HUES64 (cell line): ENCODE results near the gene ATG4A. TPM values are rescaled to one million over a fixed set of nuclear protein-coding genes. Genes with fewer than 3 reads are reported as not detected.
A peak's percentile ranks its signal among the peaks of the same experiment; 100 is the strongest.

Experiments used
- H3K27ac ChIP-seq: 2 replicates; pipeline ENCODE4 v1.7.0; 2013; ENCODE audit warnings: low read depth, low read length, inconsistent platforms
- H3K27me3 ChIP-seq: 2 replicates; pipeline ENCODE4 v1.6.1; 2013; ENCODE audit warnings: mild to moderate bottlenecking, low read length; ENCODE audit not compliant: insufficient read depth
- H3K36me3 ChIP-seq: 2 replicates; pipeline ENCODE4 v1.6.1; 2013; ENCODE audit warnings: mild to moderate bottlenecking, low read length; ENCODE audit not compliant: insufficient read depth
- H3K4me1 ChIP-seq: 2 replicates; pipeline ENCODE4 v1.6.1; 2013; ENCODE audit warnings: mild to moderate bottlenecking, low read length, moderate library complexity; ENCODE audit not compliant: insufficient read depth
- H3K4me3 ChIP-seq: 2 replicates; pipeline ENCODE4 v1.5.1; 2013; ENCODE audit warnings: mild to moderate bottlenecking, low read length, moderate library complexity
- H3K9ac ChIP-seq: 2 replicates; pipeline ENCODE4 v1.6.1; 2013; ENCODE audit warnings: mild to moderate bottlenecking, low read depth, low read length
- H3K9me3 ChIP-seq: 2 replicates; pipeline ENCODE4 v1.6.1; 2013; ENCODE audit warnings: low read depth, low read length; ENCODE audit not compliant: insufficient read depth
- WGBS: fragments of 150-250, 120-280 bp; methylation state at CpG from one replicate; pipeline ENCODE4 v1.1.7; 2013; ENCODE audit warnings: missing lambda C conversion rate; 5-methylcytosine and 5-hydroxymethylcytosine counted together
- polyA plus RNA-seq, 2 experiments: library from polyadenylated mRNA; stranded (reverse); fragments of 50-300 nt; gene quantifications; one replicate each; pipeline ENCODE4 v1.2.3, GENCODE V29; 2013

ATG4A gene, protein sequence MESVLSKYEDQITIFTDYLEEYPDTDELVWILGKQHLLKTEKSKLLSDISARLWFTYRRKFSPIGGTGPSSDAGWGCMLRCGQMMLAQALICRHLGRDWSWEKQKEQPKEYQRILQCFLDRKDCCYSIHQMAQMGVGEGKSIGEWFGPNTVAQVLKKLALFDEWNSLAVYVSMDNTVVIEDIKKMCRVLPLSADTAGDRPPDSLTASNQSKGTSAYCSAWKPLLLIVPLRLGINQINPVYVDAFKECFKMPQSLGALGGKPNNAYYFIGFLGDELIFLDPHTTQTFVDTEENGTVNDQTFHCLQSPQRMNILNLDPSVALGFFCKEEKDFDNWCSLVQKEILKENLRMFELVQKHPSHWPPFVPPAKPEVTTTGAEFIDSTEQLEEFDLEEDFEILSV
- polyA plus RNA-seq (2013, experiment 1 of 2) = 2.3 TPM
- 2.0 TPM for polyA plus RNA-seq (2013, experiment 2 of 2)

- Histone ChIP-seq H3K4me1 (no peaks in the 10 kb centered on the region; the same call in 1 of the 2 replicates), H3K27ac (peak within 1 kb of the TSS; percentile 85), H3K9ac (peak within 1 kb of the TSS; percentile 89), H3K9me3 (no peaks in the 10 kb centered on the region), H3K27me3 (no peaks in the 10 kb centered on the region), H3K36me3 (peaks cover 21% of the 10 kb centered on the region), H3K4me3 (peak within 1 kb of the TSS; percentile 97)
- under 1% methylated on average over 47 of the region's 47 CpGs for WGBS
Measured at GRCh38 chrX:108091264-108091877, at the start of gene ATG4A, which contains the start of gene PSMD10. Gene ATG4A, plus strand, starts transcription at chrX:108091778. Its CDS starts 49 bp downstream, at chrX:108091827. Gene PSMD10, minus strand, starts transcription at chrX:108091542. Its CDS starts 22 bp downstream, at chrX:108091520.

DNA sequence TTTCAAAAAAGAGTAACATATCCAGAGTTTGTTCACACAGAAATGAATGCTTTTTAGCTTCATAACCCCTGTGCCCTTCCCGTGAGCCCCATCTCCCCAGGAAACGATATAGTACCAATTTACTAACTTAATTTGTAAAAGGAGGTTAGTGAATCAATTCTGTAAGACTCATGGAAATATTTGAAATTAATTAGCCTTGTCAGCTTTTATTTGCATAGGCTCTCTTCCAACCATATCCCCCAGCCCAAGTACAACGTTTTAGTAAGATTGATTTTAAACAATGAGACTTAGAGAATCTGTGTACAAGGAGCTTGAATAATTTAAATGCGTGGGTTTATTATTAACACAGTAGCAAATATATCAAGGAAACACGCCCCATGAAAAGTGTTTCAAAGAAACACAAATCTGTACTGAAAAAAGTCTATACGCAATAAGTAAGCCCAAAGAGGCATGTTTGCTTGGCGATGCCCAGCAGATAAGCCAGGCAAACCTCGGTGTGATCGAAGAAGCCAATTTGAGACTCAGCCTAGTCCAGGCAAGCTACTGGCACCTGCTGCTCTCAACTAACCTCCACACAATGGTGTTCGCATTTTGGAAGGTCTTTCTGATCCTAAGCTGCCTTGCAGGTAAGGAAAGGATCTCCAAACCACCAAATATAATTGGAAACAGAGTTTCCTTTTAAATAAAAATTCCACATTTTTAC, 46.9 kb upstream of the ATG4A start, which contains the start of gene VSIG1:
VSIG1 (plus strand) TSS at position 512 of the 703 bp plus-strand sequence; CDS start at position 578, 66 bp downstream.
- 95% methylated on average over 6 of the region's 10 CpGs for WGBS
- H3K9ac ChIP-seq = no peak within 1 kb of the TSS
- no peaks in the 10 kb centered on the region for H3K27me3 ChIP-seq
- no peaks in the 10 kb centered on the region for H3K4me1 ChIP-seq
- H3K9me3 ChIP-seq = no peaks in the 10 kb centered on the region
- no peak within 1 kb of the TSS for H3K27ac ChIP-seq
- H3K36me3 ChIP-seq = no peaks in the 10 kb centered on the region
- no peak within 1 kb of the TSS for H3K4me3 ChIP-seq

- H3K4me1 ChIP-seq = no peaks in the 10 kb centered on the region
- H3K36me3 ChIP-seq = no peaks in the 10 kb centered on the region
- 97% methylated on average over 1 of the region's 1 CpG for WGBS
- H3K9me3 ChIP-seq = no peaks in the 10 kb centered on the region
- no peaks in the 10 kb centered on the region for H3K27me3 ChIP-seq
- H3K9ac ChIP-seq = no peak overlapping the region
- H3K27ac ChIP-seq = no peak overlapping the region
- H3K4me3 ChIP-seq = no peak overlapping the region
Measured at GRCh38 chrX:108049649-108050048, 41.9 kb upstream of the ATG4A start.

DNA sequence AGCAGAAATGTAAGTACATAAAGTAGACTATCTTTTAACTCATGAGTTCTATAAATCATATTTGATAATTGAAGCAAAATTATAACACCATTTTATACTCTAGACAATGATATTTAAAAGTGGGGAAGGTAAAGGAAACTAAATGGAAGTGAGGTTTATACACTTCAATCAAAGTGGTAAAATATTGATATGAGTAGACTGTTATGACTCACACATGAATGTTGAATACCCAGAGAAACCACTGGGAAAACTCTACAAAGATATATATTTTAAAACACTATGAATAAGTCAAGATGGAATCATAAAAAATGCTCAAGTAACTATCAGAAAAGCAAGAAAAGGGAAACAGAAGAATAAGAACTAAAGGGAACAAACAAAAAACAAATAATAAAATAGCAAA, 38.4 kb upstream of the ATG4A start:
- Histone ChIP-seq H3K9me3 (no peaks in the 10 kb centered on the region), H3K9ac (no peak overlapping the region), H3K27me3 (no peaks in the 10 kb centered on the region), H3K36me3 (no peaks in the 10 kb centered on the region), H3K27ac (no peak overlapping the region), H3K4me3 (no peak overlapping the region), H3K4me1 (no peaks in the 10 kb centered on the region)

DNA sequence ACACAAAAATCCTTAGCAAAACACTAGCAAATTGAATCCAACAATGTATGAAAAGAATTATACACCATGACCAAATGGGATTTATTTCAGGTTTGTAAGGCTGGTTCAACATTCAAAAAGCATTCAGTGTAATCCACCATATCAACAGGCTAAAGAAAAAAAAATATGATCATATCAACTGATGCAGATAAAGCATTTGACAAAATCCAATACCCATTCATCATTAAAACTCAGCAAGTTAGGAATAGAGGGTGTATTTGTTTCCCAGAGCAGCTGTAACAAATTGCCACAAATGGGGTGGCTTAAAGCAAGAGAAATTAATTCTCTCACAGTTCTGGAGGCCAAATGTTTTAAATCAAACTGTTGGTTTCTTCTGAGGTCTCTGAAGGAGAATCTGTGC, 36.0 kb upstream of the ATG4A start:
- Histone ChIP-seq H3K9ac (no peak overlapping the region), H3K36me3 (no peaks in the 10 kb centered on the region), H3K4me3 (no peak overlapping the region), H3K27me3 (no peaks in the 10 kb centered on the region), H3K4me1 (no peaks in the 10 kb centered on the region), H3K27ac (no peak overlapping the region), H3K9me3 (no peaks in the 10 kb centered on the region)

DNA sequence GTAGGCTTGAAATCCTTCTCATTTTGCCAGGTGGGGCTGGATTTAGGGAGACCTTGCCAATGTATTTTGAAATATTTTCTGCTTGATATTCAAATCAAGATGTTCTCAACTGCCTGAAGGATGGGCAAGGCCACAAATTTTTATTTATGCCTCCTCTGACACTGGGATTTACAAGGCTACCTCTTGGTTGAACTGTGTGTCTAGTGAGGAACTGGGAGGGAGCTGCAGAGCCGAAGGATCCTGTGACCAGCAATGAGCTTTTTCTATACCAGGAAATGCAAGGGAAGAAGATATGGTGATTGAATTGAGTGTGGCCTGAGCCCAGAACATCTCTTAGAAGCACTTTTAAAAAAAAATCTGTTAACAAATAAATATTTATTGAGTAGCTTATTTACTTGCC, 31.8 kb upstream of the ATG4A start:
- Histone ChIP-seq H3K4me1 (no peaks in the 10 kb centered on the region), H3K36me3 (no peaks in the 10 kb centered on the region), H3K27ac (no peak overlapping the region), H3K27me3 (no peaks in the 10 kb centered on the region), H3K9me3 (no peaks in the 10 kb centered on the region), H3K9ac (no peak overlapping the region), H3K4me3 (no peak overlapping the region)
- 88% methylated on average over 1 of the region's 1 CpG for WGBS

GRCh38 chrX:108064001-108064400, 27.6 kb upstream of the ATG4A start:
- H3K4me3 ChIP-seq = no peak overlapping the region
- H3K27me3 ChIP-seq = no peaks in the 10 kb centered on the region
- no peaks in the 10 kb centered on the region for H3K4me1 ChIP-seq
- no CpG with 5 or more reads among the region's 1 CpG for WGBS
- H3K36me3 ChIP-seq = no peaks in the 10 kb centered on the region
- H3K9ac ChIP-seq = no peak overlapping the region
- no peak overlapping the region for H3K27ac ChIP-seq
- no peaks in the 10 kb centered on the region for H3K9me3 ChIP-seq

DNA sequence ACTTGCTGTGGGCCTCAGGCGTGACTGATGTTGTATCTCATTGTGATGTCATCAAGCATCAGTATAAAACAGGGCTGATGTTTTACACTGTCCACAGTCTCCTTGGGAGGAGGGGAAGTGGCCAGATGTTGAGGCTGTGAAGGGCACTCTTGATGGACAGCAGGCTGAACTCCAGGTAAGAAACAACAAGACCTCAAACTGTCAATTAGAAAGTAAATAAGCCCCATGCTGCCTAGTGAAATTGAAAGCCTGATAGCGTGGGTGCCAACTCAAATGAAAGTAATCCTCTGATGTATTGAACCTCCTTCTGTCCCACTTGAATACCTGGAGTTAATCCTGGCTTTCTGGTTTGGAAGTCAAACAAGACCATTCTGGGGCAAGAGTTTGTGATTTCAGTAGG, 27.0 kb upstream of the ATG4A start:
- Histone ChIP-seq H3K4me3 (no peak overlapping the region), H3K36me3 (no peaks in the 10 kb centered on the region), H3K4me1 (no peaks in the 10 kb centered on the region), H3K9me3 (no peaks in the 10 kb centered on the region), H3K9ac (no peak overlapping the region), H3K27ac (no peak overlapping the region), H3K27me3 (no peaks in the 10 kb centered on the region)
- WGBS = 79% methylated on average over 2 of the region's 2 CpGs

GRCh38 chrX:108068121-108068520, 23.5 kb upstream of the ATG4A start:
- Histone ChIP-seq H3K9me3 (no peaks in the 10 kb centered on the region), H3K4me1 (no peaks in the 10 kb centered on the region), H3K36me3 (no peaks in the 10 kb centered on the region), H3K27ac (no peak overlapping the region), H3K9ac (no peak overlapping the region), H3K27me3 (no peaks in the 10 kb centered on the region), H3K4me3 (no peak overlapping the region)
- WGBS = 97% methylated on average over 1 of the region's 1 CpG

DNA sequence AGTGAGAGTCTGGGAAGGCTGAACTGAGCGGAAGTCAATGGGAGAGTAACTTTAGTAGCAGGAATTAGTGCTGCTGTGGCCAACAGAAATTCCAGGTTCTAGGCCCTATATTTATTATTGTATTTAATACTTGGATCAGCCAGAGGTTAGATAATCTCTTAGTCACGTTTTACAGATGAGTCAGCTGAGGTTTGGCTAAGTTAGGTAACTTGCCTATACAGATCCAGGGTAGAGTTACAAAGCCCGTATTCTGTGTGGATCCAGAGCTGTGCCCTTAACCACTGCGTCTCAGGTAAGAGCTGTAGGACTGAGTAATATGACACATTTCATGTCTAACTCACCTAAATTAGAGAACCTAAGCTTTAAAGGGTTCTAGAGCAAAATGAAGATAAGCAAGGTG, 20.7 kb upstream of the ATG4A start:
- 58% methylated on average over 3 of the region's 4 CpGs for WGBS
- Histone ChIP-seq H3K27ac (no peak overlapping the region), H3K36me3 (no peaks in the 10 kb centered on the region), H3K4me1 (no peaks in the 10 kb centered on the region), H3K4me3 (no peak overlapping the region), H3K27me3 (no peaks in the 10 kb centered on the region), H3K9me3 (no peaks in the 10 kb centered on the region), H3K9ac (no peak overlapping the region)

DNA sequence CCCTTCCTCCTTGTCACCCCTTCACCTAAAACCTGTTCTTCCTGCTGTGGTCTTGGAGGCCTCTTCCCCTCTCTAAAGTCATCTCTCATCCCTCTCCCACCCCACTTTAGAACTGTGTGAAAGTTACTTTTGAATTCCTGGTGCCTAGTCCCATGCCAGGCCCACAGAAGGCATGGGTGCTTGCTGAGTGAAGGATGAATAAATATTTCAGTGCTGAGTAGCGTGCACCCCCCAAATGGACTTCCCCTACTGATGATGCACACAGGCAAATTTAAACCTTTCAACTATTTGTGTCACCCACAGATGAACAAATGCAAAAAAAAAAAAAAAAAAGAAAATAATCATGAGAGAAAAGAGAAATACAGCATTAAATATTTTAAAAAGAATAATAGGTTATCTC, 20.0 kb upstream of the ATG4A start:
- WGBS = no CpG with 5 or more reads among the region's 1 CpG
- Histone ChIP-seq H3K4me3 (no peak overlapping the region), H3K36me3 (no peaks in the 10 kb centered on the region), H3K9ac (no peak overlapping the region), H3K9me3 (no peaks in the 10 kb centered on the region), H3K27me3 (no peaks in the 10 kb centered on the region), H3K27ac (no peak overlapping the region), H3K4me1 (no peaks in the 10 kb centered on the region)
